Measurements from ENCODE around the gene CDK6. TPM values are rescaled to one million over a fixed set of nuclear protein-coding genes. Genes with fewer than 3 reads are reported as not detected.

CDK6 gene
- total RNA-seq, 2 experiments from 2014 or later, result 130 to 138 TPM

DNA sequence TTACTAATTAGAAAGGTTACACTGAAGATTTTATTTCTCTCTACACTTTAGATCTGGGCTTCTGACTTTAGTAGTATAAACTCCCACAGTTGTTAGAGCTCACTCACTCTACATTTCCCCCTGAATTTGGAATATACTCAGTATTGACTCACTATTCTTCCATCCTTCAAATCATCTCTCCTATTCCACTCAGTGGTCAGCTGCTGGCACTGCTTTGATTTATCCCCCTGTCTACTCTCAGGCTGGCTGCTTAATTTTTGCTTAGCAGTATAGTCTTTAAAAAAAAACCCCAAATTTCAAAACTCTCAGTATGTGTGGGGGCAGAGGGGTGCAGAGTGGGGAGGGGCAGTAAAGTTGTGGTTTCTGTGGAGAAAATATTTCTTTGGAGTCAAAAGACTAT, 68.9 kb downstream of the CDK6 start:
- Mint-ChIP-seq H3K27ac (peak overlapping the region; percentile 84), H3K4me3 (no peak overlapping the region), H3K36me3 (ENCODE audit: low read depth) (peaks cover 50% of the 10 kb centered on the region), H3K27me3 (no peaks in the 10 kb centered on the region), H3K9me3 (no peaks in the 10 kb centered on the region), H3K4me1 (ENCODE audit: low read depth) (peaks cover 59% of the 10 kb centered on the region)
- TF ChIP-seq CTCF (IDR thresholded peaks at IDR 0.05), result no peak
- POLR2A ChIA-PET, result interaction anchor here (0.8 kb wide), 1 partner anchor 67 kb away, joined by 3 read pairs; no protein-coding TSS in a partner anchor
- ATAC-seq (no peak), DNase-seq (no peak)
- CTCF ChIA-PET, result interaction anchor here (1.1 to 3.4 kb wide), 4 partner anchors 10 to 280 kb away, joined by 3 to 14 read pairs (median 6); no protein-coding TSS in a partner anchor
- intact Hi-C loops (cut with micrococcal nuclease), result loop anchor here (5.0 kb wide), 1 partner anchor 45 kb away; no protein-coding TSS in a partner anchor

GRCh38 chr7:92766461-92767003, 69.8 kb downstream of the CDK6 start:
- POLR2A ChIA-PET, result interaction anchor here (1.4 kb wide), 1 partner anchor 49 kb away, joined by 4 read pairs; no protein-coding TSS in a partner anchor
- H3K27ac Mint-ChIP-seq, result peak overlapping the region; percentile 84
- ATAC-seq (no peak), DNase-seq (no peak)
- H3K27me3 Mint-ChIP-seq, result no peaks in the 10 kb centered on the region
- H3K4me1 Mint-ChIP-seq (ENCODE audit: low read depth), result peaks cover 65% of the 10 kb centered on the region
- peaks cover 52% of the 10 kb centered on the region for H3K36me3 Mint-ChIP-seq (ENCODE audit: low read depth)
- CTCF ChIA-PET, result interaction anchor here (1.0 to 3.4 kb wide), 6 partner anchors 9 to 280 kb away, joined by 3 to 14 read pairs (median 6); no protein-coding TSS in a partner anchor
- intact Hi-C loops (cut with micrococcal nuclease), result loop anchor here (5.0 kb wide), 1 partner anchor 46 kb away; no protein-coding TSS in a partner anchor
- H3K4me3 Mint-ChIP-seq, result no peak overlapping the region
- no peak for TF ChIP-seq CTCF (IDR thresholded peaks at IDR 0.05)
- no peaks in the 10 kb centered on the region for H3K9me3 Mint-ChIP-seq

- DNase-seq, result no peak
- peaks cover 67% of the 10 kb centered on the region for H3K4me1 Mint-ChIP-seq (ENCODE audit: low read depth)
- TF ChIP-seq CTCF (IDR thresholded peaks at IDR 0.05), result no peak
- peaks cover 52% of the 10 kb centered on the region for H3K36me3 Mint-ChIP-seq (ENCODE audit: low read depth)
- intact Hi-C loops (cut with micrococcal nuclease), result loop anchor here (5.0 kb wide), 1 partner anchor 47 kb away; no protein-coding TSS in a partner anchor
- ChIA-PET CTCF (interaction anchor here (1.5 to 3.4 kb wide), 4 partner anchors 11 to 146 kb away, joined by 4 to 14 read pairs (median 6); no protein-coding TSS in a partner anchor), POLR2A (interaction anchor here (1.4 kb wide), 1 partner anchor 50 kb away, joined by 4 read pairs; no protein-coding TSS in a partner anchor)
- H3K27me3 Mint-ChIP-seq, result no peaks in the 10 kb centered on the region
- H3K27ac Mint-ChIP-seq, result no peak overlapping the region
- H3K9me3 Mint-ChIP-seq, result no peaks in the 10 kb centered on the region
- no peak for ATAC-seq
- H3K4me3 Mint-ChIP-seq, result no peak overlapping the region
Observed at GRCh38 chr7:92765725-92766124, 70.6 kb downstream of the CDK6 start.

DNA sequence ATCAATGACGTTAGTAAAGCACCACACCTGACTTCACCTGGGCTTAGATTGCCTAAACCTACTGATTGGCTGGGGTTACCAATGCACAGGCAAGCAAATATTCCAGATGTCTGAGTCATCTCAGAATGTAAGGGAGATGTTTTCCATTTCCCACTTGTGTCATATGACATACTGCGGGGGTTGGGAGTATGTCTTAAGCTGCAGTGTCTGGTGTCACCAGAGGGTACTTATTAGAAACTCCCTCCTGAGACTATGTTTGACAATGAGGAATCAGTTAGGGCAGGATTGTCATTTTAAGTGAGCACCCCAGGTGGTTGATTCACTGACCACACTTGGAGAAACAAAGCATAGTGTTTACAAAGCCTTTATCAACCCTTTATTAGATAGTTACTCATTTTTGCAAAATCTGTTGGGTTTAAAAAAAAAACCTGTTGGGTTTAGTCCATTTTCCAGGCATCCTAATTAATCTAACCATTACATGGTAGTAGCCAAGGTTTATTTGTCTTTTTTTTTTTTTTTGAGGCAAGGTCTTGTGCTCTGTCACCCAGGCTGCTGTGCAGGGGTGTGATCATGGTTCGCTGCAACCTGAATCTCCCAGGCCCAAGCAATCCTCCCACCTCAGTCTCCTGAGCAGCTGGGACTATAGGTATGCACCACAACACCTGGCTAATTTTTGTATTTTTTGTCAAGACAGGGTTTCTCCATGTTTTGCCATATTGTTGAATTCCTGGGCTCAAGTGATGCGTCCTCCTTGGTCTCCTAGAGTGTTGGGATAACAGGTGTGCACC, 72.5 kb downstream of the CDK6 start:
- H3K4me1 Mint-ChIP-seq (ENCODE audit: low read depth), result peaks cover 52% of the 10 kb centered on the region
- no peaks in the 10 kb centered on the region for H3K27me3 Mint-ChIP-seq
- no peak overlapping the region for H3K27ac Mint-ChIP-seq
- ChIA-PET CTCF (no interaction called here), POLR2A (no interaction called here)
- no peaks in the 10 kb centered on the region for H3K9me3 Mint-ChIP-seq
- intact Hi-C loops (cut with micrococcal nuclease), result loop anchor here (2.0 kb wide), 1 partner anchor 71 kb away; no protein-coding TSS in a partner anchor
- TF ChIP-seq CTCF (IDR thresholded peaks at IDR 0.05), result no peak
- ATAC-seq, result peak; percentile 55
- peaks cover 56% of the 10 kb centered on the region for H3K36me3 Mint-ChIP-seq (ENCODE audit: low read depth)
- H3K4me3 Mint-ChIP-seq, result no peak overlapping the region
- DNase-seq, result no peak

All from activated CD8-positive, alpha-beta T cell treated with anti-CD3 and anti-CD28 coated beads for 36 hours (primary cell).